K562 (cell line): ENCODE data around the gene SRRD. TPM values are rescaled to one million over a fixed set of nuclear protein-coding genes. Genes with fewer than 3 reads are reported as not detected.

Experiments used
- ATAC-seq: fragments of 200-7000 bp; cut with Tn5 transposase; 3 replicates; pipeline ENCODE4 v1.9.1; 2020; ENCODE audit warnings: moderate library complexity
- BruUV-seq: library from RNA; stranded (reverse); fragments of 400-500 nt; replicated peaks from 2 replicates; lab custom pipeline; 2021; lab: Mats Ljungman, UMichigan
- CTCF ChIA-PET: fragments of 300-600 bp; formaldehyde crosslinking; extraction: SDS; loops from one replicate; lab custom pipeline; 2021; ENCODE audit warnings: low intra/inter-chr PET ratio; lab: Yijun Ruan, JAX
- POLR2A ChIA-PET: fragments of 300-600, 350-650 bp; sonication (Branson Sonifier 250); formaldehyde crosslinking; extraction: SDS; loops from one replicate; lab custom pipeline; 2021; ENCODE audit warnings: antibody characterized with exemption, inconsistent platforms; lab: Yijun Ruan, JAX
- DNase-seq, 4 experiments: peaks; one replicate each; pipeline versions ENCODE4 v3.0.0 to v3.0.0-alpha.2; 2011 to 2018; ENCODE audit warnings: low spot score in 3 of 4, mixed read lengths in 3 of 4; ENCODE audit errors: extremely low read depth in 1 of 4
- FAIRE-seq: peaks from 2 replicates; lab custom pipeline; 2011; peaks lifted over from hg19 to GRCh38; lab: Jason Lieb, UNC
- H2AFZ ChIP-seq: 2 replicates; pipeline ENCODE4 v1.6.0; 2011; ENCODE audit warnings: low read depth, low read length, control low read depth, inconsistent platforms
- H3K27ac ChIP-seq: fragments of 200-600 bp; 3 replicates; pipeline ENCODE4 v1.8.0; 2011; ENCODE audit warnings: low read depth, mild to moderate bottlenecking, control low read depth, inconsistent platforms, low read length, moderate library complexity, mixed read lengths; ENCODE audit errors: extremely low read depth
- H3K27me3 ChIP-seq, 2 experiments: fragments of 300-600 bp in 1 of 2; 2 replicates in 1 of 2; 3 replicates in 1 of 2; pipeline versions ENCODE4 v1.6.0 to v1.8.0; 2011; ENCODE audit warnings: inconsistent platforms in 2 of 2, low read length in 2 of 2, mild to moderate bottlenecking in 1 of 2, mixed read lengths in 1 of 2, moderate library complexity in 1 of 2; ENCODE audit not compliant: control insufficient read depth in 2 of 2, insufficient read depth in 2 of 2
- H3K36me3 ChIP-seq: fragments of 300-600 bp; 3 replicates; pipeline ENCODE4 v1.8.0; 2011; ENCODE audit warnings: mild to moderate bottlenecking, low read length, inconsistent platforms; ENCODE audit not compliant: control insufficient read depth, insufficient read depth
- H3K4me1 ChIP-seq, 2 experiments: fragments of 200-600 bp in 1 of 2; replicated peaks in 1 of 2; 2 replicates in 1 of 2; 3 replicates in 1 of 2; pipeline versions ENCODE4 v1.5.1 to v1.8.0; 2011; ENCODE audit warnings: inconsistent platforms in 2 of 2, low read length in 2 of 2, mild to moderate bottlenecking in 1 of 2, mixed read lengths in 1 of 2, moderate library complexity in 1 of 2; ENCODE audit not compliant: control insufficient read depth in 2 of 2, insufficient read depth in 2 of 2
- H3K4me2 ChIP-seq: 2 replicates; pipeline ENCODE4 v1.6.1; 2011; ENCODE audit warnings: low read length, control low read depth, inconsistent platforms, mixed read lengths; ENCODE audit not compliant: insufficient read depth
- H3K4me3 ChIP-seq: fragments of 200-600 bp; sonication (generic), shearing (Covaris generic); 2 replicates; pipeline ENCODE4 v1.5.1; 2016; ENCODE audit warnings: control low read depth, inconsistent platforms
- H3K79me2 ChIP-seq: fragments of 200-600 bp; 3 replicates; pipeline ENCODE4 v1.8.0; 2011; ENCODE audit warnings: low read length, inconsistent platforms; ENCODE audit not compliant: control insufficient read depth, insufficient read depth
- H3K9ac ChIP-seq, 2 experiments: 2 replicates each; pipeline versions ENCODE4 v1.6.0 to v1.6.1; 2011; ENCODE audit warnings: low read depth in 2 of 2, low read length in 2 of 2, control low read depth in 1 of 2, inconsistent platforms in 1 of 2, mild to moderate bottlenecking in 1 of 2, mixed read lengths in 1 of 2; ENCODE audit not compliant: insufficient read depth in 1 of 2
- H3K9me1 ChIP-seq: one replicate; pipeline ENCODE4 v1.6.0; 2011; ENCODE audit warnings: inconsistent platforms, mild to moderate bottlenecking, low read length, moderate library complexity; ENCODE audit not compliant: control insufficient read depth, insufficient read depth
- H3K9me3 ChIP-seq: replicated peaks from 2 replicates; pipeline ENCODE4 v1.5.1; 2011; ENCODE audit warnings: low read depth, low read length, inconsistent platforms; ENCODE audit not compliant: control insufficient read depth, insufficient read depth
- H4K20me1 ChIP-seq: replicated peaks from 2 replicates; pipeline ENCODE4 v1.6.1; 2011; ENCODE audit warnings: low read length, inconsistent platforms, mixed read lengths; ENCODE audit not compliant: control insufficient read depth, insufficient read depth
- CGGBP1 ChIP-seq: fragments of 250-450 bp; sonication (Bioruptor Pico); IDR thresholded peaks from 2 replicates; pipeline ENCODE4 v1.9.0; 2021; ENCODE audit warnings: mild to moderate bottlenecking
- FOXO4 ChIP-seq: fragments of 450-650 bp; formaldehyde crosslinking; IDR thresholded peaks from 2 replicates; pipeline ENCODE4 v1.4.0; 2020; ENCODE audit warnings: mild to moderate bottlenecking, moderate library complexity
- LARP7 ChIP-seq: fragments of 450-650 bp; IDR thresholded peaks from 2 replicates; pipeline ENCODE4 v1.6.1; 2016
- NUFIP1 ChIP-seq: fragments of 450-650 bp; IDR thresholded peaks from 2 replicates; pipeline ENCODE4 v1.6.1; 2018; ENCODE audit not compliant: partially characterized antibody
- PTTG1 ChIP-seq: fragments of 450-650 bp; IDR thresholded peaks from 2 replicates; pipeline ENCODE4 v1.6.1; 2016; ENCODE audit warnings: low read depth, mild to moderate bottlenecking, missing genetic modification characterization, missing compliant biosample characterization
- TFE3 ChIP-seq: fragments of 450-650 bp; formaldehyde crosslinking; IDR thresholded peaks from 2 replicates; pipeline ENCODE4 v1.4.0; 2020; ENCODE audit warnings: mild to moderate bottlenecking, mixed read lengths
- ZKSCAN8 ChIP-seq: fragments of 200-800 bp; sonication (Bioruptor generic); IDR thresholded peaks from 2 replicates; pipeline ENCODE4 v1.6.1; 2016; ENCODE audit warnings: missing genetic modification characterization, missing compliant biosample characterization
- ZNF518B ChIP-seq: fragments of 250-450 bp; sonication (Bioruptor Pico); IDR thresholded peaks from 2 replicates; pipeline ENCODE4 v1.5.0; 2021; ENCODE audit warnings: mild to moderate bottlenecking, moderate library complexity
- WGBS: fragments of 100-300 bp; shearing (Covaris generic); methylation state at CpG from one replicate; pipeline ENCODE4 v1.1.6; 2016; ENCODE audit warnings: low coverage, mixed read lengths; ENCODE audit not compliant: insufficient coverage; ENCODE audit errors: missing lambda C conversion rate; 5-methylcytosine and 5-hydroxymethylcytosine counted together
- in situ Hi-C: fragments of 300-500 bp; cut with MboI; formaldehyde crosslinking; loops from 4 replicates; pipeline ENCODE4 v1.15.0; 2018; ENCODE audit warnings: inconsistent platforms, mixed read lengths
- intact Hi-C: fragments of 100-400 bp; cut with micrococcal nuclease; formaldehyde crosslinking; loops from 2 replicates; pipeline ENCODE4 v1.14.2; 2022
- polyA plus RNA-seq, 8 experiments: library from polyadenylated mRNA; depleted of rRNA in 4 of 8; stranded (reverse) in 5 of 8; unstranded in 3 of 8; fragments of >200 nt; fragmentation: Nextera tagmentation in 2 of 8; fragmentation: Illumina TruSeq in 1 of 8; extraction: Ambion mirVana in 2 of 8; extraction: Trizol in 1 of 8; gene quantifications; 2 replicates each; pipeline versions ENCODE4 v1.2.1 to v1.2.3, GENCODE V29; 2011 to 2014; ENCODE audit warnings: inconsistent platforms in 1 of 8, missing spikeins in 1 of 8
- total RNA-seq, 7 experiments: library from RNA; depleted of rRNA in 6 of 7; stranded (reverse); fragments of >200 nt in 6 of 7; fragmentation: Illumina TruSeq in 2 of 7; extraction: Trizol in 2 of 7; gene quantifications; 2 replicates each; pipeline versions ENCODE4 v1.2.1 to v1.2.3, GENCODE V29; 2011 to 2021; ENCODE audit warnings: low replicate concordance in 1 of 7

SRRD gene
- total and polyA plus RNA-seq, 9 of the 15 experiments (the other 6 are each of a cell fraction or from before 2014, with no cell fraction given): 4.9 to 59.4 (median 34.4) TPM

GRCh38 chr22:26501996-26502395, 18.3 kb downstream of the SRRD start:
- DNase-seq (no peak), ATAC-seq (no peak), FAIRE-seq (no peak)
- H3K9me1 ChIP-seq: no peaks in the 10 kb centered on the region
- H3K4me2 ChIP-seq: no peak overlapping the region
- WGBS: 57% methylated on average over 2 of the region's 2 CpGs
- ChIA-PET CTCF (no interaction called here), POLR2A (interaction anchor here (1.2 to 2.5 kb wide), 3 partner anchors 8 to 10 kb away, joined by 3 to 7 read pairs (median 5); partner anchors contain the start of gene TFIP11)
- BruUV-seq: no TSS peak
- no peaks in the 10 kb centered on the region for H4K20me1 ChIP-seq
- no peak for TF ChIP-seq NUFIP1
- TF ChIP-seq PTTG1 (tag): no peak
- TF ChIP-seq FOXO4 (CRISPR knock-in tag): no peak
- no peak for TF ChIP-seq TFE3 (CRISPR knock-in tag)
- no peak for TF ChIP-seq ZNF518B (CRISPR knock-in tag)
- TF ChIP-seq CGGBP1 (CRISPR knock-in tag): no peak
- TF ChIP-seq ZKSCAN8 (CRISPR knock-in tag): no peak
- no peak for TF ChIP-seq LARP7
- peaks cover 5 to 7% of the 10 kb centered on the region in 2 experiments; a peak in 3 of 5 replicates for H3K4me1 ChIP-seq
- no peaks in the 10 kb centered on the region; the same call in 2 of the 3 replicates for H3K79me2 ChIP-seq
- no peaks in the 10 kb centered on the region for H3K9me3 ChIP-seq
- in situ Hi-C loops: no loop called here
- intact Hi-C loops: no loop called here
- H3K27ac ChIP-seq: peak overlapping the region; percentile 75; the same call in 2 of the 3 replicates
- no peaks in the 10 kb centered on the region for H3K27me3 ChIP-seq
- no peak overlapping the region for H3K9ac ChIP-seq
- peaks cover 81% of the 10 kb centered on the region for H3K36me3 ChIP-seq
- H2AFZ ChIP-seq: no peak overlapping the region
- H3K4me3 ChIP-seq: no peak overlapping the region
